H9 (cell line): ENCODE results near the gene GRAMD1C. TPM values are rescaled to one million over a fixed set of nuclear protein-coding genes. Genes with fewer than 3 reads are reported as not detected.

Experiments
- DNase-seq: peaks from one replicate; pipeline ENCODE4 v3.0.0-alpha.2; 2017
- H2AFZ ChIP-seq: one replicate; pipeline ENCODE4 v1.6.1; 2013; ENCODE audit warnings: mild to moderate bottlenecking, low read length, control low read depth, moderate library complexity
- H2AK5ac ChIP-seq: 2 replicates; pipeline ENCODE4 v1.6.1; 2013; ENCODE audit warnings: low read length, control low read depth, mixed read lengths; ENCODE audit not compliant: insufficient read length
- H2BK120ac ChIP-seq: one replicate; pipeline ENCODE4 v1.6.1; 2013; ENCODE audit warnings: low read depth, mild to moderate bottlenecking, low read length, control low read depth, inconsistent platforms; ENCODE audit not compliant: poor library complexity, severe bottlenecking
- H2BK12ac ChIP-seq: 2 replicates; pipeline ENCODE4 v1.6.1; 2013; ENCODE audit warnings: low read length, control low read depth, mixed read lengths, low read depth; ENCODE audit not compliant: insufficient read length
- H2BK15ac ChIP-seq: 2 replicates; pipeline ENCODE4 v1.6.1; 2013; ENCODE audit warnings: low read depth, low read length, control low read depth
- H2BK20ac ChIP-seq: one replicate; pipeline ENCODE4 v1.6.1; 2013; ENCODE audit warnings: low read depth, mild to moderate bottlenecking, low read length, control low read depth, inconsistent platforms; ENCODE audit not compliant: poor library complexity, severe bottlenecking
- H2BK5ac ChIP-seq: 2 replicates; pipeline ENCODE4 v1.6.1; 2013; ENCODE audit warnings: low read length, control low read depth, mixed read lengths; ENCODE audit not compliant: insufficient read length
- H3K14ac ChIP-seq: 2 replicates; pipeline ENCODE4 v1.6.1; 2013; ENCODE audit warnings: low read length, control low read depth; ENCODE audit not compliant: insufficient read depth
- H3K18ac ChIP-seq: 2 replicates; pipeline ENCODE4 v1.6.1; 2013; ENCODE audit warnings: low read depth, mild to moderate bottlenecking, mixed read lengths, low read length, control low read depth; ENCODE audit not compliant: insufficient read length
- H3K23ac ChIP-seq: 2 replicates; pipeline ENCODE4 v1.6.1; 2013; ENCODE audit warnings: low read length, control low read depth, mixed read lengths, low read depth; ENCODE audit not compliant: insufficient read length
- H3K23me2 ChIP-seq: 2 replicates; pipeline ENCODE4 v1.6.1; 2013; ENCODE audit warnings: low read depth, mild to moderate bottlenecking, mixed read lengths, low read length, control low read depth; ENCODE audit not compliant: insufficient read length, poor library complexity, severe bottlenecking
- H3K27ac ChIP-seq: 2 replicates; pipeline ENCODE4 v1.5.1; 2013; ENCODE audit warnings: low read length, control low read depth, mixed read lengths, low read depth; ENCODE audit not compliant: insufficient read length
- H3K27me3 ChIP-seq: 2 replicates; pipeline ENCODE4 v1.6.1; 2013; ENCODE audit warnings: low read length, control low read depth, inconsistent platforms; ENCODE audit not compliant: insufficient read depth
- H3K4ac ChIP-seq: 2 replicates; pipeline ENCODE4 v1.6.1; 2013; ENCODE audit warnings: low read depth, mild to moderate bottlenecking, control low read depth, inconsistent platforms, low read length, moderate library complexity
- H3K4me1 ChIP-seq: 2 replicates; pipeline ENCODE4 v1.6.1; 2013; ENCODE audit warnings: low read length, control low read depth, inconsistent platforms; ENCODE audit not compliant: insufficient read depth
- H3K4me2 ChIP-seq: 2 replicates; pipeline ENCODE4 v1.6.1; 2013; ENCODE audit warnings: low read length, control low read depth, mixed read lengths; ENCODE audit not compliant: insufficient read length, insufficient read depth
- H3K56ac ChIP-seq: 2 replicates; pipeline ENCODE4 v1.6.1; 2013; ENCODE audit warnings: low read depth, mild to moderate bottlenecking, mixed read lengths, low read length, control low read depth; ENCODE audit not compliant: insufficient read length
- H3K79me1 ChIP-seq: 2 replicates; pipeline ENCODE4 v1.6.1; 2013; ENCODE audit warnings: low read depth, mild to moderate bottlenecking, moderate library complexity, low read length, control low read depth, inconsistent platforms; ENCODE audit not compliant: insufficient read depth, poor library complexity, severe bottlenecking
- H3K79me2 ChIP-seq: 2 replicates; pipeline ENCODE4 v1.6.1; 2013; ENCODE audit warnings: low read length, control low read depth, inconsistent platforms; ENCODE audit not compliant: insufficient read depth
- H3K9ac ChIP-seq: 2 replicates; pipeline ENCODE4 v1.6.1; 2013; ENCODE audit warnings: low read length, control low read depth, mixed read lengths; ENCODE audit not compliant: insufficient read length; ENCODE audit errors: extremely low read depth
- H3K9me3 ChIP-seq: one replicate; pipeline ENCODE4 v1.6.1; 2013; ENCODE audit warnings: low read depth, low read length, inconsistent platforms; ENCODE audit not compliant: control insufficient read depth
- H3T11ph ChIP-seq: one replicate; pipeline ENCODE4 v1.6.1; 2013; ENCODE audit warnings: mild to moderate bottlenecking, low read length, control low read depth, inconsistent platforms
- H4K20me1 ChIP-seq: one replicate; pipeline ENCODE4 v1.6.1; 2013; ENCODE audit not compliant: control insufficient read depth, insufficient read length, insufficient read depth
- H4K5ac ChIP-seq: 2 replicates; pipeline ENCODE4 v1.6.1; 2013; ENCODE audit warnings: low read depth, mild to moderate bottlenecking, mixed read lengths, low read length, control low read depth; ENCODE audit not compliant: insufficient read length
- H4K8ac ChIP-seq: replicated peaks from 2 replicates; pipeline ENCODE4 v1.6.1; 2013; ENCODE audit warnings: low read length, control low read depth, mixed read lengths, low read depth; ENCODE audit not compliant: insufficient read length
- H4K91ac ChIP-seq: 2 replicates; pipeline ENCODE4 v1.6.1; 2013; ENCODE audit warnings: low read depth, mild to moderate bottlenecking, moderate library complexity, mixed read lengths, low read length, control low read depth; ENCODE audit not compliant: insufficient read length
- H3K27ac Mint-ChIP-seq, 3 experiments: 2 replicates in 2 of 3; 3 replicates in 1 of 3; pipeline ENCODE4 v1.8.0; 2020 to 2021; ENCODE audit warnings: mixed read lengths in 3 of 3, mild to moderate bottlenecking in 1 of 3, moderate library complexity in 1 of 3
- H3K27me3 Mint-ChIP-seq: 2 replicates; pipeline ENCODE4 v1.8.0; 2021; ENCODE audit warnings: low read depth, mild to moderate bottlenecking, moderate library complexity, mixed read lengths
- H3K36me3 Mint-ChIP-seq, 3 experiments: 2 replicates in 2 of 3; 3 replicates in 1 of 3; pipeline ENCODE4 v1.8.0; 2020 to 2021; ENCODE audit warnings: low read depth in 3 of 3, mixed read lengths in 3 of 3; ENCODE audit not compliant: insufficient read depth in 1 of 3
- H3K4me1 Mint-ChIP-seq, 2 experiments: 2 replicates each; pipeline ENCODE4 v1.8.0; 2020; ENCODE audit warnings: mixed read lengths in 2 of 2
- H3K4me3 Mint-ChIP-seq, 2 experiments: 2 replicates in 1 of 2; 3 replicates in 1 of 2; pipeline ENCODE4 v1.8.0; 2020 to 2021; ENCODE audit warnings: mild to moderate bottlenecking in 2 of 2, mixed read lengths in 2 of 2, moderate library complexity in 1 of 2
- H3K9me3 Mint-ChIP-seq, 2 experiments: 2 replicates in 1 of 2; 3 replicates in 1 of 2; pipeline ENCODE4 v1.8.0; 2020; ENCODE audit warnings: mild to moderate bottlenecking in 2 of 2, mixed read lengths in 2 of 2, moderate library complexity in 1 of 2
- CTCF ChIP-seq: fragments of 200-600 bp; sonication (generic); conservative IDR thresholded peaks from 3 replicates; pipeline ENCODE4 v1.8.0; 2021; ENCODE audit warnings: antibody characterized with exemption, mild to moderate bottlenecking
- WGBS: extraction: QIAGEN DNeasy Blood & Tissue Kit; methylation state at CpG from one replicate; pipeline ENCODE4 v1.1.7; 2013; ENCODE audit warnings: missing lambda C conversion rate, low lambda C conversion rate, mixed read lengths; ENCODE audit not compliant: insufficient read length; ENCODE audit errors: extremely low coverage; 5-methylcytosine and 5-hydroxymethylcytosine counted together
- total RNA-seq: library from RNA; stranded (reverse); gene quantifications from 2 replicates; pipeline ENCODE4 v1.2.1, GENCODE V29; 2021

The GRAMD1C gene
- total RNA-seq, 1 experiment from 2014 or later, result 1.8 TPM

- Histone ChIP-seq H2BK120ac (no peak overlapping the region), H3K79me2 (no peaks in the 10 kb centered on the region), H3K79me1 (no peaks in the 10 kb centered on the region), H2AFZ (no peak overlapping the region), H2BK12ac (no peak overlapping the region), H4K20me1 (no peaks in the 10 kb centered on the region), H3T11ph (no peak overlapping the region), H3K9me3 (no peaks in the 10 kb centered on the region), H4K91ac (no peak overlapping the region), H3K4me2 (no peak overlapping the region), H3K56ac (no peak overlapping the region), H3K18ac (no peak overlapping the region), H3K4ac (no peak overlapping the region), H3K27ac (no peak overlapping the region), H3K23ac (no peak overlapping the region), H4K8ac (no peak overlapping the region), H2AK5ac (no peak overlapping the region), H2BK15ac (no peak overlapping the region), H3K14ac (no peak overlapping the region), H3K4me1 (peaks cover 4% of the 10 kb centered on the region; the same call in 1 of the 2 replicates), H2BK5ac (no peak overlapping the region), H3K9ac (no peak overlapping the region), H3K23me2 (no peaks in the 10 kb centered on the region), H4K5ac (no peak overlapping the region), H3K27me3 (no peaks in the 10 kb centered on the region), H2BK20ac (no peak overlapping the region)
- Mint-ChIP-seq H3K27me3 (no peaks in the 10 kb centered on the region), H3K36me3 (peaks cover 0 to 24% (median 0%) of the 10 kb centered on the region in 3 experiments; a peak in 4 of 7 replicates), H3K27ac (peak overlapping the region in 1 of 3 experiments; percentile 10; a peak in 1 of 7 replicates), H3K4me3 (no peak overlapping the region), H3K4me1 (peaks cover 7 to 10% of the 10 kb centered on the region in 2 experiments), H3K9me3 (no peaks in the 10 kb centered on the region)
- DNase-seq, result no peak
- WGBS, result no CpG with 5 or more reads among the region's 3 CpGs
- TF ChIP-seq CTCF, result no peak
These were observed 25.7 kb upstream of the GRAMD1C start for GRCh38 chr3:113812854-113813253.
